GM12874 (cell line): Measurements from ENCODE around the gene DEFB113.

Experiments
- TF ChIP-seq, protein P1 (sequence below): IDR thresholded peaks from 2 replicates; pipeline ENCODE4 v1.5.1; 2011; ENCODE audit warnings: low read depth, mild to moderate bottlenecking, control low read depth, low read length, moderate library complexity; ENCODE audit not compliant: insufficient read depth

DEFB113 gene, protein sequence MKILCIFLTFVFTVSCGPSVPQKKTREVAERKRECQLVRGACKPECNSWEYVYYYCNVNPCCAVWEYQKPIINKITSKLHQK

DNA sequence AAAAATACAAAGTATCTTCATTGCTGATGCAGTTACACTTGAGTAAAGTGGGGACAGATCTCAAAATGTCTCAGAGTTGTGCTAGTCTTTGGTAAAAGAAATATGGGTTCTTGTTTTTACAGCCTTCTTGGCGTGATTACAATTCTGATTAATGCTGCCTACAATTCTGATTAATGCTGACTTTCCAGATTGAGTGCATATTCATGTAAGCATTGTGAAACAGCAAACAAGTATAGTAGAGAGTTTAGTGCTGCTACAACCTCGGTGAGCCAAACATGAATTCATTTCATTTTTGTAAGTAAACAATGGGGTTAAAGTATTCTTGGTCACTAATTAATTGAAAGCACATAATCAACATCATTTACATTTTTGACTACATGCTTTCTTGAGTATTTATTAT lies at the start of gene DEFB113:
DEFB113 (minus strand) TSS at position 21 of the 400 bp plus-strand sequence; CDS start at position 21, 0 bp downstream.
- TF ChIP-seq, protein P1, sequence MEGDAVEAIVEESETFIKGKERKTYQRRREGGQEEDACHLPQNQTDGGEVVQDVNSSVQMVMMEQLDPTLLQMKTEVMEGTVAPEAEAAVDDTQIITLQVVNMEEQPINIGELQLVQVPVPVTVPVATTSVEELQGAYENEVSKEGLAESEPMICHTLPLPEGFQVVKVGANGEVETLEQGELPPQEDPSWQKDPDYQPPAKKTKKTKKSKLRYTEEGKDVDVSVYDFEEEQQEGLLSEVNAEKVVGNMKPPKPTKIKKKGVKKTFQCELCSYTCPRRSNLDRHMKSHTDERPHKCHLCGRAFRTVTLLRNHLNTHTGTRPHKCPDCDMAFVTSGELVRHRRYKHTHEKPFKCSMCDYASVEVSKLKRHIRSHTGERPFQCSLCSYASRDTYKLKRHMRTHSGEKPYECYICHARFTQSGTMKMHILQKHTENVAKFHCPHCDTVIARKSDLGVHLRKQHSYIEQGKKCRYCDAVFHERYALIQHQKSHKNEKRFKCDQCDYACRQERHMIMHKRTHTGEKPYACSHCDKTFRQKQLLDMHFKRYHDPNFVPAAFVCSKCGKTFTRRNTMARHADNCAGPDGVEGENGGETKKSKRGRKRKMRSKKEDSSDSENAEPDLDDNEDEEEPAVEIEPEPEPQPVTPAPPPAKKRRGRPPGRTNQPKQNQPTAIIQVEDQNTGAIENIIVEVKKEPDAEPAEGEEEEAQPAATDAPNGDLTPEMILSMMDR: no peak

DNA sequence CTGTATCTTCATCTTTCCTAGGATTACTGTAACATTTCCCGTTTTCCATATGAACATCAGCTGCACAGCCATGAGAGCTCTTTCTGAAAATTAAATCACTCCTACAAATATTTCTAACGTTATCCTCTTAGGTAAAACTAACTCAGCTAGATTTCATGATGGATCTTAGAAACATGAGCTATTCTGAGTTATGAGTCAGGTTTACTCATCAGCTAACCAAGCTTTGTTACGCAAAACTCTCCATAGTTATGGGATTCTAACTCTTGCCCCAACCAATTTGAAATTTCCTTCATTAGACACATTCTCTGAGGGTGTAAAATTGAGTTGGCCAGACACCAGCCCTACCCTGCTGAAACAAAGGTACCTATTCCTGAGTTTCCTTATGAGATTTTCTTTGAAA lies 38.4 kb upstream of the DEFB113 start:
- TF ChIP-seq, protein P1: no peak

DNA sequence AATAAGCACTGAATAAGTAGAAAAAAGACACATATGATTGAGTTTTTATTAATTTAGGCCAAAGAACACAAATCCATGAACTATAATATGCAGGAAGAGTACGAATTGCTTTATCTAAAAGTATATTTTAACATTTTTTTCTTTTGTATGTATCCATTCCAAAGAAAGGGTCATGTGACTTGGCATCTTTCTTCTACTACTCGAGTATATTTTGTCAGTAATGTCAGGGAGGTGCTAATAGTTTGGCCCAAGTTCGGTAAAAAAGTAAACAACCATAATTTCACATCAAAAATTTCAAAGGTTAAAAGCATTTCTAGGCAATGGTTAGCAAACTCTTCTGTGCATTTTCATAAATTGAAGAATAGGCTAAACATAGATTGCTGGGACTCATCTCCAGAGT lies 33.7 kb upstream of the DEFB113 start:
- TF ChIP-seq, protein P1: no peak

DNA sequence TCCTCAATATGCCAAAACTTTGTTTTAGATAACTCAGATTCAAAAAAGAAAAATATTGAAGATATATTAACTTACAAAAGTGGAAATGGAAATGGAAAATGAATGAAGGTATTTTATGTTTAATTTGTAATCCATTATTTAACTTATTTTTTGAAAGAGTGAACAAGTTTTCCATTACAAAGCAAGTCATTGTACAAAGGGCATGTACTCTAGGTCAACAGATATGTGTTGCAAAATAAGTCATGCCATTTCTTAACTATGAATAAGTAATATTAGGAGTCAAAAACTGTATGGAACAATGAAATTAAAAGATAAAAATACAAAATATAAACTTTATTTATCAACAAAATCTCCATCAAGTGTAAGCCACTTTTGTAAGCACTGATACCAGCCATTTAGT lies 25.9 kb upstream of the DEFB113 start:
- TF ChIP-seq, protein P1: no peak

DNA sequence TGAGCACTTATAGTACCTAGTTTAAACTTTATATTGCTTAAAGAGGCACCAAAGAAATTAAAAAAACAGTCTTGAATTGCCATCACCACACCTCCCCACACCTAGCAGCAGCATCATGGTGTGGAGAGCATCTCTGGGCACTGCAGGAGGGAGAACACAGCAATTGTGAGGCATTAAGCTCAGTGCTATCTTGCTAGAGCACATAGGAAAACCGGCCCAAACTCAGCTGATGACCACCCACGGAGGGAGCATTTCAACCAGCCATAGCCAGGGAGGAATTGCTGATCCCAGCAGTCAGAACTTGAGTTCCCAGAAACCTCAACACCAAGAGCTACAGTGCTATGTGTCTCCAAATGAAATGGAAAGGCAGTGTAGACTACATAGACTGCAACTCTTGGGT lies 19.5 kb upstream of the DEFB113 start:
- TF ChIP-seq, protein P1: no peak

DNA sequence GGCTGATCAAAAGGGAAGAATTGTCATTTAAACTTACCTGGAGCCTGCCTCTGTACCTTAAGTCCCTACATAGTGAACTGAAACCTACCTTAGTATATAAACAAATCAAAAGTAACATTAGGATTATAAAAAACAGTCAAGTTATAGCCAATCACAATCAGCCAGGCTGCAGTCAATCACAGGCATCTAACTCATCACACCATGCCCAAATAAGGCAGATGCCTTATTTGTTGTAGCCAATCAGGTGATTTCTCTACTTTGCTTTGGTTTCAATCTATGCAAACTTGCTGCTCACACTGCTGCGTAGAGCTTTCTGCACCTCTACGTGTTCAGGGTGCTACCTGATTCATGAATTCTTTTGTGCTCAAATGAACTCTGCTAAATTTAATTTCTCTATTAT lies 18.3 kb upstream of the DEFB113 start:
- TF ChIP-seq, protein P1: no peak

DNA sequence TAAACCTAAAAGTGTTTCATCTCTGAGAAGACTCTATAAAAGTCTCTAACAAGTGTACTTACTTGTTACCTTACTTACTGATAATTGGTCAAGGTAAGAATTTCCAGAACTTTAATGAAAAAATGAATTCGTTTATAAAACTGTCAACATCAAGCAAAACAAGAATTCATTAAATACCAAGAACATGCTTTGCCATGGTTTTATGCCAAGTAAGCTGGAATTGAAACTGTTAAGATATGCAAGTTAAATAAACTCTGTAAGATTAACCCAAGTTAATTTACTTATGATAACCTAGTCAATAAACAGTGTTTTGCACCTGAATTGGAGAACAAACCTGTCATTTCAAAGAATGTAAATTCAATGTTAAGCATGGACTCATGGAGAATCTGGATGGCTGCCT lies 17.1 kb upstream of the DEFB113 start:
- TF ChIP-seq, protein P1: no peak
